HEK293 (cell line): ENCODE data around the gene HBA1.
"Not testable (repeated sequence)": the region's sequence is repeated elsewhere in the genome, so short reads cannot be mapped to it uniquely, and the experiment has no call there.

ENCODE experiments used
- AEBP2 ChIP-seq: fragments of 450-650 bp; formaldehyde crosslinking; IDR thresholded peaks from 2 replicates; pipeline ENCODE4 v1.5.1; 2016; ENCODE audit warnings: missing biosample characterization, missing genetic modification characterization, borderline replicate concordance
- GLI4 ChIP-seq: fragments of 450-650 bp; formaldehyde crosslinking; IDR thresholded peaks from 2 replicates; pipeline ENCODE4 v1.5.1; 2016; ENCODE audit warnings: missing biosample characterization, missing genetic modification characterization
- SCRT1 ChIP-seq: fragments of 450-650 bp; formaldehyde crosslinking; IDR thresholded peaks from 2 replicates; pipeline ENCODE4 v1.5.1; 2016; ENCODE audit warnings: missing biosample characterization, missing genetic modification characterization, borderline replicate concordance
- SP2 ChIP-seq: fragments of 450-650 bp; formaldehyde crosslinking; IDR thresholded peaks from 2 replicates; pipeline ENCODE4 v1.5.1; 2016; ENCODE audit warnings: missing biosample characterization, missing genetic modification characterization
- SP3 ChIP-seq: fragments of 450-650 bp; formaldehyde crosslinking; IDR thresholded peaks from 2 replicates; pipeline ENCODE4 v1.5.1; 2016; ENCODE audit warnings: missing biosample characterization, missing genetic modification characterization
- YY1 ChIP-seq: fragments of 450-650 bp; formaldehyde crosslinking; IDR thresholded peaks from 2 replicates; pipeline ENCODE4 v1.5.1; 2018; ENCODE audit warnings: missing biosample characterization, missing genetic modification characterization
- ZNF248 ChIP-seq: fragments of 450-650 bp; formaldehyde crosslinking; IDR thresholded peaks from 2 replicates; pipeline ENCODE4 v1.5.1; 2017; ENCODE audit warnings: missing biosample characterization, missing genetic modification characterization
- ZNF266 ChIP-seq: fragments of 450-650 bp; formaldehyde crosslinking; IDR thresholded peaks from 2 replicates; pipeline ENCODE4 v1.5.1; 2016; ENCODE audit warnings: missing biosample characterization, missing genetic modification characterization, low read depth
- ZNF433 ChIP-seq: fragments of 450-650 bp; formaldehyde crosslinking; IDR thresholded peaks from 2 replicates; pipeline ENCODE4 v1.5.1; 2016; ENCODE audit warnings: missing biosample characterization, missing genetic modification characterization, low read depth
- ZNF600 ChIP-seq: fragments of 450-650 bp; formaldehyde crosslinking; IDR thresholded peaks from 2 replicates; pipeline ENCODE4 v1.5.1; 2016; ENCODE audit warnings: missing biosample characterization, missing genetic modification characterization
- ZNF776 ChIP-seq: fragments of 450-650 bp; formaldehyde crosslinking; IDR thresholded peaks from 2 replicates; pipeline ENCODE4 v1.5.0; 2017; ENCODE audit warnings: missing biosample characterization, missing genetic modification characterization, borderline replicate concordance
- TF ChIP-seq, protein P1 (sequence below): fragments of 450-650 bp; formaldehyde crosslinking; IDR thresholded peaks from 2 replicates; pipeline ENCODE4 v1.5.1; 2016; ENCODE audit warnings: missing biosample characterization, missing genetic modification characterization
- TF ChIP-seq, protein P2 (sequence below): fragments of 450-650 bp; formaldehyde crosslinking; IDR thresholded peaks from 2 replicates; pipeline ENCODE4 v1.5.1; 2017; ENCODE audit warnings: missing biosample characterization, missing genetic modification characterization
- TF ChIP-seq, protein P3 (sequence below): fragments of 450-650 bp; formaldehyde crosslinking; IDR thresholded peaks from 2 replicates; pipeline ENCODE4 v1.5.1; 2016; ENCODE audit warnings: missing biosample characterization, missing genetic modification characterization

GRCh38 chr16:173211-173854 is 3.1 kb upstream of the HBA1 start:
- TF ChIP-seq, protein P1, sequence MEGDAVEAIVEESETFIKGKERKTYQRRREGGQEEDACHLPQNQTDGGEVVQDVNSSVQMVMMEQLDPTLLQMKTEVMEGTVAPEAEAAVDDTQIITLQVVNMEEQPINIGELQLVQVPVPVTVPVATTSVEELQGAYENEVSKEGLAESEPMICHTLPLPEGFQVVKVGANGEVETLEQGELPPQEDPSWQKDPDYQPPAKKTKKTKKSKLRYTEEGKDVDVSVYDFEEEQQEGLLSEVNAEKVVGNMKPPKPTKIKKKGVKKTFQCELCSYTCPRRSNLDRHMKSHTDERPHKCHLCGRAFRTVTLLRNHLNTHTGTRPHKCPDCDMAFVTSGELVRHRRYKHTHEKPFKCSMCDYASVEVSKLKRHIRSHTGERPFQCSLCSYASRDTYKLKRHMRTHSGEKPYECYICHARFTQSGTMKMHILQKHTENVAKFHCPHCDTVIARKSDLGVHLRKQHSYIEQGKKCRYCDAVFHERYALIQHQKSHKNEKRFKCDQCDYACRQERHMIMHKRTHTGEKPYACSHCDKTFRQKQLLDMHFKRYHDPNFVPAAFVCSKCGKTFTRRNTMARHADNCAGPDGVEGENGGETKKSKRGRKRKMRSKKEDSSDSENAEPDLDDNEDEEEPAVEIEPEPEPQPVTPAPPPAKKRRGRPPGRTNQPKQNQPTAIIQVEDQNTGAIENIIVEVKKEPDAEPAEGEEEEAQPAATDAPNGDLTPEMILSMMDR (tag by site-specific recombination): not testable (repeated sequence)
- not testable (repeated sequence) for TF ChIP-seq SCRT1 (tag by site-specific recombination); ZNF600 (tag by site-specific recombination); SP3; ZNF433 (tag by site-specific recombination); SP2 (tag by site-specific recombination); GLI4 (tag by site-specific recombination); ZNF248 (tag by site-specific recombination); AEBP2 (tag by site-specific recombination); ZNF266 (tag by site-specific recombination); YY1; ZNF776 (tag by site-specific recombination)
- TF ChIP-seq, protein P2, sequence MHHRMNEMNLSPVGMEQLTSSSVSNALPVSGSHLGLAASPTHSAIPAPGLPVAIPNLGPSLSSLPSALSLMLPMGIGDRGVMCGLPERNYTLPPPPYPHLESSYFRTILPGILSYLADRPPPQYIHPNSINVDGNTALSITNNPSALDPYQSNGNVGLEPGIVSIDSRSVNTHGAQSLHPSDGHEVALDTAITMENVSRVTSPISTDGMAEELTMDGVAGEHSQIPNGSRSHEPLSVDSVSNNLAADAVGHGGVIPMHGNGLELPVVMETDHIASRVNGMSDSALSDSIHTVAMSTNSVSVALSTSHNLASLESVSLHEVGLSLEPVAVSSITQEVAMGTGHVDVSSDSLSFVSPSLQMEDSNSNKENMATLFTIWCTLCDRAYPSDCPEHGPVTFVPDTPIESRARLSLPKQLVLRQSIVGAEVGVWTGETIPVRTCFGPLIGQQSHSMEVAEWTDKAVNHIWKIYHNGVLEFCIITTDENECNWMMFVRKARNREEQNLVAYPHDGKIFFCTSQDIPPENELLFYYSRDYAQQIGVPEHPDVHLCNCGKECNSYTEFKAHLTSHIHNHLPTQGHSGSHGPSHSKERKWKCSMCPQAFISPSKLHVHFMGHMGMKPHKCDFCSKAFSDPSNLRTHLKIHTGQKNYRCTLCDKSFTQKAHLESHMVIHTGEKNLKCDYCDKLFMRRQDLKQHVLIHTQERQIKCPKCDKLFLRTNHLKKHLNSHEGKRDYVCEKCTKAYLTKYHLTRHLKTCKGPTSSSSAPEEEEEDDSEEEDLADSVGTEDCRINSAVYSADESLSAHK (tag by site-specific recombination): not testable (repeated sequence)
- TF ChIP-seq, protein P3, sequence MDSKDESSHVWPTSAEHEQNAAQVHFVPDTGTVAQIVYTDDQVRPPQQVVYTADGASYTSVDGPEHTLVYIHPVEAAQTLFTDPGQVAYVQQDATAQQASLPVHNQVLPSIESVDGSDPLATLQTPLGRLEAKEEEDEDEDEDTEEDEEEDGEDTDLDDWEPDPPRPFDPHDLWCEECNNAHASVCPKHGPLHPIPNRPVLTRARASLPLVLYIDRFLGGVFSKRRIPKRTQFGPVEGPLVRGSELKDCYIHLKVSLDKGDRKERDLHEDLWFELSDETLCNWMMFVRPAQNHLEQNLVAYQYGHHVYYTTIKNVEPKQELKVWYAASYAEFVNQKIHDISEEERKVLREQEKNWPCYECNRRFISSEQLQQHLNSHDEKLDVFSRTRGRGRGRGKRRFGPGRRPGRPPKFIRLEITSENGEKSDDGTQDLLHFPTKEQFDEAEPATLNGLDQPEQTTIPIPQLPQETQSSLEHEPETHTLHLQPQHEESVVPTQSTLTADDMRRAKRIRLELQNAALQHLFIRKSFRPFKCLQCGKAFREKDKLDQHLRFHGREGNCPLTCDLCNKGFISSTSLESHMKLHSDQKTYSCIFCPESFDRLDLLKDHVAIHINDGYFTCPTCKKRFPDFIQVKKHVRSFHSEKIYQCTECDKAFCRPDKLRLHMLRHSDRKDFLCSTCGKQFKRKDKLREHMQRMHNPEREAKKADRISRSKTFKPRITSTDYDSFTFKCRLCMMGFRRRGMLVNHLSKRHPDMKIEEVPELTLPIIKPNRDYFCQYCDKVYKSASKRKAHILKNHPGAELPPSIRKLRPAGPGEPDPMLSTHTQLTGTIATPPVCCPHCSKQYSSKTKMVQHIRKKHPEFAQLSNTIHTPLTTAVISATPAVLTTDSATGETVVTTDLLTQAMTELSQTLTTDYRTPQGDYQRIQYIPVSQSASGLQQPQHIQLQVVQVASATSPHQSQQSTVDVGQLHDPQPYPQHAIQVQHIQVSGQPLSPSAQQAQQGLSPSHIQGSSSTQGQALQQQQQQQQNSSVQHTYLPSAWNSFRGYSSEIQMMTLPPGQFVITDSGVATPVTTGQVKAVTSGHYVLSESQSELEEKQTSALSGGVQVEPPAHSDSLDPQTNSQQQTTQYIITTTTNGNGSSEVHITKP (tag by site-specific recombination): not testable (repeated sequence)
